Measurements from ENCODE around the gene PCDHGA10. TPM values are rescaled to one million over a fixed set of nuclear protein-coding genes. Genes with fewer than 3 reads are reported as not detected.

The PCDHGA10 gene
- total and polyA plus RNA-seq, 2 of the 8 experiments (the other 6 are each of a cell fraction or from before 2014, with no cell fraction given) = 2.2 to 6.4 TPM

DNA sequence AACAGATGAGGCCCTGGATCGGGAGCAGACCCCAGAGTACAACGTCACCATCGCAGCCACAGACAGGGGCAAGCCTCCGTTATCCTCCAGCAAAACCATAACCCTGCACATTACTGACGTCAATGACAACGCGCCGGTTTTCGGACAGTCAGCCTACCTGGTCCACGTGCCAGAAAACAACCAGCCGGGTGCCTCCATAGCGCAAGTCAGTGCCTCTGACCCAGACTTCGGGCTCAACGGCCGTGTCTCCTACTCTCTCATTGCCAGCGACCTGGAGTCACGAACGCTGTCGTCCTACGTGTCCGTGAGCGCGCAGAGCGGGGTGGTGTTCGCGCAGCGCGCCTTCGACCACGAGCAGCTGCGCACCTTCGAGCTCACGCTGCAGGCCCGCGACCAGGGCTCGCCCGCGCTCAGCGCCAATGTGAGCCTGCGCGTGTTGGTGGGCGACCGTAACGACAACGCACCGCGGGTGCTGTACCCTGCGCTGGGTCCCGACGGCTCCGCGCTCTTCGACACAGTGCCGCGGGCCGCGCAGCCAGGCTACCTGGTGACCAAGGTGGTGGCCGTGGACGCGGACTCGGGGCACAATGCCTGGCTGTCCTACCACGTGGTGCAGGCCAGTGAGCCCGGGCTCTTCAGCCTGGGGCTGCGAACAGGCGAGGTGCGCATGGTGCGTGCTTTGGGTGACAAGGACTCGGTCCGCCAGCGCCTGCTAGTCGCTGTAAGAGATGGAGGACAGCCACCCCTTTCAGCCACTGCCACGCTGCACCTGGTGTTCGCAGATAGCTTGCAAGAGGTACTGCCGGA is 6.5 kb downstream of the PCDHGA10 start:
- no peak overlapping the region for H2AFZ ChIP-seq (ENCODE audit: low read length)

More for the DNA sequence above, 6.5 kb downstream of the PCDHGA10 start:
- no peak for DNase-seq (ENCODE audit: low read depth in 1 of 2, low spot score in 2 of 2)
- H3K18ac ChIP-seq (ENCODE audit: extremely low read depth, low read length) = no peak overlapping the region
- CTCF ChIA-PET (ENCODE audit: partially characterized antibody) = interaction anchor here (0.9 to 23.3 kb wide), 21 partner anchors 9 to 284 kb away, joined by 3 to 1236 read pairs (median 14); partner anchors contain the start of genes PCDHB15, PCDHGA1, PCDHGA12 and PCDHGB3
- TF ChIP-seq RNF2 (IDR thresholded peaks at IDR 0.05; ENCODE audit: borderline replicate concordance, low read depth, low read length, missing control alignments, poor library complexity, severe bottlenecking) = peak; percentile 34
- TF ChIP-seq, protein P1, sequence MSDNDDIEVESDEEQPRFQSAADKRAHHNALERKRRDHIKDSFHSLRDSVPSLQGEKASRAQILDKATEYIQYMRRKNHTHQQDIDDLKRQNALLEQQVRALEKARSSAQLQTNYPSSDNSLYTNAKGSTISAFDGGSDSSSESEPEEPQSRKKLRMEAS (IDR thresholded peaks at IDR 0.05) = no peak
- H4K8ac ChIP-seq (ENCODE audit: extremely low read depth, insufficient read depth, low read length) = no peak overlapping the region
- no peaks in the 10 kb centered on the region for H4K20me1 ChIP-seq (replicated peaks in 1 of 2; ENCODE audit: control insufficient read depth in 1 of 2, insufficient read depth in 2 of 2, low read length in 2 of 2)
- 94% methylated on average over 74 of the region's 74 CpGs; no CpG with 5 or more reads in 1 of the 2 experiments for WGBS, 2 experiments (ENCODE audit: extremely low coverage in 1 of 2, insufficient coverage in 1 of 2, insufficient read length in 1 of 2, insufficient replicate concordance in 2 of 2, low coverage in 1 of 2, low lambda C conversion rate in 2 of 2, missing lambda C conversion rate in 1 of 2)
- no peaks in the 10 kb centered on the region for H3K79me1 ChIP-seq (ENCODE audit: low read depth, low read length)
- no peak overlapping the region for H3K14ac ChIP-seq (ENCODE audit: insufficient read length)
- H4K91ac ChIP-seq (replicated peaks; ENCODE audit: insufficient read length, low read length) = no peak overlapping the region
- H2BK120ac ChIP-seq (replicated peaks; ENCODE audit: low read depth, low read length) = no peak overlapping the region
- H3K4ac ChIP-seq (replicated peaks; ENCODE audit: insufficient read length, low read depth, low read length) = no peak overlapping the region
- no peak overlapping the region for H2AK5ac ChIP-seq (ENCODE audit: low read depth, low read length)
- no peaks in the 10 kb centered on the region for H3K79me2 ChIP-seq (ENCODE audit: control insufficient read depth in 1 of 2, insufficient read depth in 2 of 2, low read length in 2 of 2)
- no peaks in the 10 kb centered on the region for H3K23me2 ChIP-seq (ENCODE audit: low read depth, low read length)
- FAIRE-seq = no peak
- H3K27me3 ChIP-seq (replicated peaks in 1 of 4; ENCODE audit: control insufficient read depth in 3 of 4, extremely low read depth in 1 of 4, insufficient read depth in 3 of 4, low read length in 3 of 4) = peaks cover 0 to 12% (median 6%) of the 10 kb centered on the region in 4 experiments; a peak in 4 of 7 replicates
- 0 out of 2 replicates have a peak overlapping the region, but pooled peaks have one; percentile 39 for H2BK12ac ChIP-seq (ENCODE audit: low read depth, low read length)
- H3K4me2 ChIP-seq (ENCODE audit: insufficient read depth in 1 of 2, low read depth in 2 of 2, low read length in 2 of 2) = no peak overlapping the region
- H3K27ac ChIP-seq (ENCODE audit: low read depth, low read length) = no peak overlapping the region
- POLR2A ChIA-PET (ENCODE audit: partially characterized antibody) = interaction anchor here (0.6 kb wide), 1 partner anchor 1597 kb away, joined by 3 read pairs; no protein-coding TSS in a partner anchor
- H3K9ac ChIP-seq (replicated peaks in 1 of 4; ENCODE audit: extremely low read depth in 1 of 4, low read depth in 3 of 4, low read length in 3 of 4) = no peak overlapping the region
- no peak overlapping the region for H3K56ac ChIP-seq (replicated peaks; ENCODE audit: insufficient read length, low read depth, low read length)
- peaks cover 36 to 38% of the 10 kb centered on the region in 2 experiments for H3K9me3 ChIP-seq (ENCODE audit: insufficient read depth in 2 of 2, low read depth in 1 of 2, low read length in 1 of 2)
- no peaks in the 10 kb centered on the region; a peak in 1 of 7 replicates for H3K4me1 ChIP-seq (replicated peaks in 1 of 4; ENCODE audit: control insufficient read depth in 3 of 4, insufficient read depth in 4 of 4, low read length in 3 of 4)
- no peak overlapping the region for H2BK20ac ChIP-seq (ENCODE audit: low read length)
- H3K36me3 ChIP-seq (ENCODE audit: control insufficient read depth in 2 of 4, insufficient read depth in 4 of 4, low read length in 3 of 4) = peaks cover 0 to 27% (median 3%) of the 10 kb centered on the region in 4 experiments; a peak in 3 of 8 replicates
- H2BK5ac ChIP-seq (ENCODE audit: low read depth, low read length) = no peak overlapping the region
- no peak overlapping the region for H2BK15ac ChIP-seq (ENCODE audit: low read length)
- H4K5ac ChIP-seq (ENCODE audit: insufficient read length, low read depth, low read length) = no peak overlapping the region
- no peak overlapping the region for H3K23ac ChIP-seq (ENCODE audit: insufficient read length)
- no peak overlapping the region for H3K4me3 ChIP-seq (ENCODE audit: extremely low read depth in 1 of 4, insufficient read depth in 2 of 4, low read depth in 3 of 4, low read length in 4 of 4)
